UCSD-AML1 (cell line): ENCODE results near the gene HHIPL1.

Experiments
- DNase-seq: peaks from one replicate; lab custom pipeline; 2025; ENCODE audit not compliant: unreplicated experiment; lab: John Stamatoyannopoulos, UW

The HHIPL1 gene

GRCh38 chr14:99708449-99708848 lies 63.5 kb downstream of the HHIPL1 start:
- DNase-seq, result no peak

- DNase-seq, result no peak
Observed at GRCh38 chr14:99713972-99714371, 69.0 kb downstream of the HHIPL1 start.

GRCh38 chr14:99715266-99716000 lies 70.5 kb downstream of the HHIPL1 start:
- no peak for DNase-seq

GRCh38 chr14:99716091-99716849 lies 71.3 kb downstream of the HHIPL1 start:
- DNase-seq, result no peak

GRCh38 chr14:99716850-99717681 lies 72.1 kb downstream of the HHIPL1 start:
- DNase-seq, result no peak

GRCh38 chr14:99717682-99718013 lies 72.7 kb downstream of the HHIPL1 start:
- no peak for DNase-seq

- no peak for DNase-seq
Observed at GRCh38 chr14:99718031-99718810, 73.3 kb downstream of the HHIPL1 start.

GRCh38 chr14:99718811-99719192 lies 73.9 kb downstream of the HHIPL1 start:
- DNase-seq, result no peak

- no peak for DNase-seq
Observed at GRCh38 chr14:99720941-99721791, 76.2 kb downstream of the HHIPL1 start.

GRCh38 chr14:99721792-99722516 lies 77.0 kb downstream of the HHIPL1 start:
- no peak for DNase-seq

GRCh38 chr14:99722741-99723140 lies 77.8 kb downstream of the HHIPL1 start:
- DNase-seq, result no peak

GRCh38 chr14:99724196-99724891 lies 79.4 kb downstream of the HHIPL1 start:
- DNase-seq, result no peak

GRCh38 chr14:99724939-99725773 lies 80.2 kb downstream of the HHIPL1 start:
- DNase-seq, result no peak

- no peak for DNase-seq
Observed at GRCh38 chr14:99725774-99726537, 81.0 kb downstream of the HHIPL1 start.

GRCh38 chr14:99726538-99727095 lies 81.7 kb downstream of the HHIPL1 start:
- no peak for DNase-seq

- DNase-seq, result no peak
Observed at GRCh38 chr14:99727096-99727870, 82.4 kb downstream of the HHIPL1 start.
